Measurements from ENCODE around the gene RABL6.

DNA sequence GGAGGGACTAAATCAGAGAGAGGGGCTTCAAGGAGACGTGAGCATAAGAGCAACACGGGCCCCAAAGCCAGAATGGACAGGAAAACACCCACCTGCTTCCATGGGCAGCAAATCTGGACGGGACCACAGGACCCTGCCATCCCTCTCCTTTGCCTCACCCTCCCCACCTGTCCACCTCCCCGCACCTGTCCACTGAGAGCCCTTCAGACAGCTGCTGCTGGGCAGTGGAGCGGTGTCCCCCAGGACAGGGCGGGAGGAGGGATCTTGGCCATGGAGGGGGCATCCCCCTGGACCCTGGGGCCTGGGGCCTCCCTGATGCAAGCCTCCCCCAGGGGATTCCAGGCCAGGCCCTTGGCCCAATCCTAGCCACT, 9.1 kb upstream of the RABL6 start:
- TF ChIP-seq, protein P1, sequence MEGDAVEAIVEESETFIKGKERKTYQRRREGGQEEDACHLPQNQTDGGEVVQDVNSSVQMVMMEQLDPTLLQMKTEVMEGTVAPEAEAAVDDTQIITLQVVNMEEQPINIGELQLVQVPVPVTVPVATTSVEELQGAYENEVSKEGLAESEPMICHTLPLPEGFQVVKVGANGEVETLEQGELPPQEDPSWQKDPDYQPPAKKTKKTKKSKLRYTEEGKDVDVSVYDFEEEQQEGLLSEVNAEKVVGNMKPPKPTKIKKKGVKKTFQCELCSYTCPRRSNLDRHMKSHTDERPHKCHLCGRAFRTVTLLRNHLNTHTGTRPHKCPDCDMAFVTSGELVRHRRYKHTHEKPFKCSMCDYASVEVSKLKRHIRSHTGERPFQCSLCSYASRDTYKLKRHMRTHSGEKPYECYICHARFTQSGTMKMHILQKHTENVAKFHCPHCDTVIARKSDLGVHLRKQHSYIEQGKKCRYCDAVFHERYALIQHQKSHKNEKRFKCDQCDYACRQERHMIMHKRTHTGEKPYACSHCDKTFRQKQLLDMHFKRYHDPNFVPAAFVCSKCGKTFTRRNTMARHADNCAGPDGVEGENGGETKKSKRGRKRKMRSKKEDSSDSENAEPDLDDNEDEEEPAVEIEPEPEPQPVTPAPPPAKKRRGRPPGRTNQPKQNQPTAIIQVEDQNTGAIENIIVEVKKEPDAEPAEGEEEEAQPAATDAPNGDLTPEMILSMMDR (IDR thresholded peaks at IDR 0.05), result no peak
- TF ChIP-seq POLR2A (IDR thresholded peaks at IDR 0.05), result no peak
- no peak for TF ChIP-seq POLR2AphosphoS5 (IDR thresholded peaks at IDR 0.05)
